H9 (cell line): ENCODE measurements around the gene SNX18. TPM values are rescaled to one million over a fixed set of nuclear protein-coding genes. Genes with fewer than 3 reads are reported as not detected.

Experiments used
- DNase-seq: peaks from one replicate; pipeline ENCODE4 v3.0.0-alpha.2; 2017
- H2AFZ ChIP-seq: one replicate; pipeline ENCODE4 v1.6.1; 2013; ENCODE audit warnings: mild to moderate bottlenecking, low read length, control low read depth, moderate library complexity
- H2AK5ac ChIP-seq: 2 replicates; pipeline ENCODE4 v1.6.1; 2013; ENCODE audit warnings: low read length, control low read depth, mixed read lengths; ENCODE audit not compliant: insufficient read length
- H2BK120ac ChIP-seq: one replicate; pipeline ENCODE4 v1.6.1; 2013; ENCODE audit warnings: low read depth, mild to moderate bottlenecking, low read length, control low read depth, inconsistent platforms; ENCODE audit not compliant: poor library complexity, severe bottlenecking
- H2BK12ac ChIP-seq: 2 replicates; pipeline ENCODE4 v1.6.1; 2013; ENCODE audit warnings: low read length, control low read depth, mixed read lengths, low read depth; ENCODE audit not compliant: insufficient read length
- H2BK15ac ChIP-seq: 2 replicates; pipeline ENCODE4 v1.6.1; 2013; ENCODE audit warnings: low read depth, low read length, control low read depth
- H2BK20ac ChIP-seq: one replicate; pipeline ENCODE4 v1.6.1; 2013; ENCODE audit warnings: low read depth, mild to moderate bottlenecking, low read length, control low read depth, inconsistent platforms; ENCODE audit not compliant: poor library complexity, severe bottlenecking
- H2BK5ac ChIP-seq: 2 replicates; pipeline ENCODE4 v1.6.1; 2013; ENCODE audit warnings: low read length, control low read depth, mixed read lengths; ENCODE audit not compliant: insufficient read length
- H3K14ac ChIP-seq: 2 replicates; pipeline ENCODE4 v1.6.1; 2013; ENCODE audit warnings: low read length, control low read depth; ENCODE audit not compliant: insufficient read depth
- H3K18ac ChIP-seq: 2 replicates; pipeline ENCODE4 v1.6.1; 2013; ENCODE audit warnings: low read depth, mild to moderate bottlenecking, mixed read lengths, low read length, control low read depth; ENCODE audit not compliant: insufficient read length
- H3K23ac ChIP-seq: 2 replicates; pipeline ENCODE4 v1.6.1; 2013; ENCODE audit warnings: low read length, control low read depth, mixed read lengths, low read depth; ENCODE audit not compliant: insufficient read length
- H3K23me2 ChIP-seq: 2 replicates; pipeline ENCODE4 v1.6.1; 2013; ENCODE audit warnings: low read depth, mild to moderate bottlenecking, mixed read lengths, low read length, control low read depth; ENCODE audit not compliant: insufficient read length, poor library complexity, severe bottlenecking
- H3K27ac ChIP-seq: 2 replicates; pipeline ENCODE4 v1.5.1; 2013; ENCODE audit warnings: low read length, control low read depth, mixed read lengths, low read depth; ENCODE audit not compliant: insufficient read length
- H3K27me3 ChIP-seq: 2 replicates; pipeline ENCODE4 v1.6.1; 2013; ENCODE audit warnings: low read length, control low read depth, inconsistent platforms; ENCODE audit not compliant: insufficient read depth
- H3K4ac ChIP-seq: 2 replicates; pipeline ENCODE4 v1.6.1; 2013; ENCODE audit warnings: low read depth, mild to moderate bottlenecking, control low read depth, inconsistent platforms, low read length, moderate library complexity
- H3K4me1 ChIP-seq: 2 replicates; pipeline ENCODE4 v1.6.1; 2013; ENCODE audit warnings: low read length, control low read depth, inconsistent platforms; ENCODE audit not compliant: insufficient read depth
- H3K4me2 ChIP-seq: 2 replicates; pipeline ENCODE4 v1.6.1; 2013; ENCODE audit warnings: low read length, control low read depth, mixed read lengths; ENCODE audit not compliant: insufficient read length, insufficient read depth
- H3K56ac ChIP-seq: 2 replicates; pipeline ENCODE4 v1.6.1; 2013; ENCODE audit warnings: low read depth, mild to moderate bottlenecking, mixed read lengths, low read length, control low read depth; ENCODE audit not compliant: insufficient read length
- H3K79me1 ChIP-seq: 2 replicates; pipeline ENCODE4 v1.6.1; 2013; ENCODE audit warnings: low read depth, mild to moderate bottlenecking, moderate library complexity, low read length, control low read depth, inconsistent platforms; ENCODE audit not compliant: insufficient read depth, poor library complexity, severe bottlenecking
- H3K79me2 ChIP-seq: 2 replicates; pipeline ENCODE4 v1.6.1; 2013; ENCODE audit warnings: low read length, control low read depth, inconsistent platforms; ENCODE audit not compliant: insufficient read depth
- H3K9ac ChIP-seq: 2 replicates; pipeline ENCODE4 v1.6.1; 2013; ENCODE audit warnings: low read length, control low read depth, mixed read lengths; ENCODE audit not compliant: insufficient read length; ENCODE audit errors: extremely low read depth
- H3K9me3 ChIP-seq: one replicate; pipeline ENCODE4 v1.6.1; 2013; ENCODE audit warnings: low read depth, low read length, inconsistent platforms; ENCODE audit not compliant: control insufficient read depth
- H3T11ph ChIP-seq: one replicate; pipeline ENCODE4 v1.6.1; 2013; ENCODE audit warnings: mild to moderate bottlenecking, low read length, control low read depth, inconsistent platforms
- H4K20me1 ChIP-seq: one replicate; pipeline ENCODE4 v1.6.1; 2013; ENCODE audit not compliant: control insufficient read depth, insufficient read length, insufficient read depth
- H4K5ac ChIP-seq: 2 replicates; pipeline ENCODE4 v1.6.1; 2013; ENCODE audit warnings: low read depth, mild to moderate bottlenecking, mixed read lengths, low read length, control low read depth; ENCODE audit not compliant: insufficient read length
- H4K8ac ChIP-seq: replicated peaks from 2 replicates; pipeline ENCODE4 v1.6.1; 2013; ENCODE audit warnings: low read length, control low read depth, mixed read lengths, low read depth; ENCODE audit not compliant: insufficient read length
- H4K91ac ChIP-seq: 2 replicates; pipeline ENCODE4 v1.6.1; 2013; ENCODE audit warnings: low read depth, mild to moderate bottlenecking, moderate library complexity, mixed read lengths, low read length, control low read depth; ENCODE audit not compliant: insufficient read length
- H3K27ac Mint-ChIP-seq, 3 experiments: 2 replicates in 2 of 3; 3 replicates in 1 of 3; pipeline ENCODE4 v1.8.0; 2020 to 2021; ENCODE audit warnings: mixed read lengths in 3 of 3, mild to moderate bottlenecking in 1 of 3, moderate library complexity in 1 of 3
- H3K27me3 Mint-ChIP-seq: 2 replicates; pipeline ENCODE4 v1.8.0; 2021; ENCODE audit warnings: low read depth, mild to moderate bottlenecking, moderate library complexity, mixed read lengths
- H3K36me3 Mint-ChIP-seq, 3 experiments: 2 replicates in 2 of 3; 3 replicates in 1 of 3; pipeline ENCODE4 v1.8.0; 2020 to 2021; ENCODE audit warnings: low read depth in 3 of 3, mixed read lengths in 3 of 3; ENCODE audit not compliant: insufficient read depth in 1 of 3
- H3K4me1 Mint-ChIP-seq, 2 experiments: 2 replicates each; pipeline ENCODE4 v1.8.0; 2020; ENCODE audit warnings: mixed read lengths in 2 of 2
- H3K4me3 Mint-ChIP-seq, 2 experiments: 2 replicates in 1 of 2; 3 replicates in 1 of 2; pipeline ENCODE4 v1.8.0; 2020 to 2021; ENCODE audit warnings: mild to moderate bottlenecking in 2 of 2, mixed read lengths in 2 of 2, moderate library complexity in 1 of 2
- H3K9me3 Mint-ChIP-seq, 2 experiments: 2 replicates in 1 of 2; 3 replicates in 1 of 2; pipeline ENCODE4 v1.8.0; 2020; ENCODE audit warnings: mild to moderate bottlenecking in 2 of 2, mixed read lengths in 2 of 2, moderate library complexity in 1 of 2
- total RNA-seq: library from RNA; stranded (reverse); gene quantifications from 2 replicates; pipeline ENCODE4 v1.2.1, GENCODE V29; 2021
- TF ChIP-seq, protein P1 (sequence below): fragments of 200-600 bp; sonication (generic); conservative IDR thresholded peaks from 3 replicates; pipeline ENCODE4 v1.8.0; 2021; ENCODE audit warnings: antibody characterized with exemption, mild to moderate bottlenecking

Gene SNX18
- total RNA-seq, 1 experiment from 2014 or later = 17.2 TPM

DNA sequence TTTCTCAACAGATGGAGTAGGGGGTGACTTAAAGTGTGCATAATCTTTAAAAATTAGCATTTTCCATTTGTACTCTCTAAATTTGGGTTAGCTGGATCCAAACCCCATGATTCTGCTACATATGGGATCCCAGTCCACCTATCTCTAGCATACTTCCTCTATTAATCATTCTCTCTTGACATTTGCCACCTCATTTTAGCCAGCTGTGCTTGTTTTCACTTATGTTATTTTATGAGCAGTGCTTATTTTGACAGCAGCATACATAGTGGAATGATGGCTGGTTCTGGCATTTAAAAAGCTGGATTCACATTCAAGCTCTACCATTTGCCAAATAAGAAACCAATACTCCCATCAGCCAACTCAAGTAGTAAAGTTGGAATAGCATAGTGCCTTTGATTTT, 22.5 kb upstream of the SNX18 start:
- Mint-ChIP-seq H3K4me3 (no peak overlapping the region), H3K27ac (no peak overlapping the region), H3K36me3 (peaks cover 10 to 13% (median 12%) of the 10 kb centered on the region in 3 experiments; a peak in 6 of 7 replicates), H3K9me3 (peaks cover 24 to 30% of the 10 kb centered on the region in 2 experiments), H3K4me1 (no peaks in the 10 kb centered on the region), H3K27me3 (no peaks in the 10 kb centered on the region; the same call in none of the 2 replicates)
- no peaks in the 10 kb centered on the region for H3K23me2 ChIP-seq
- no peak overlapping the region for H4K8ac ChIP-seq
- H3K27ac ChIP-seq = no peak overlapping the region
- H2AFZ ChIP-seq = no peak overlapping the region
- H3K79me1 ChIP-seq = no peaks in the 10 kb centered on the region
- H3K14ac ChIP-seq = no peak overlapping the region
- H2BK20ac ChIP-seq = no peak overlapping the region
- H3K23ac ChIP-seq = no peak overlapping the region
- H2AK5ac ChIP-seq = no peak overlapping the region
- TF ChIP-seq, protein P1, sequence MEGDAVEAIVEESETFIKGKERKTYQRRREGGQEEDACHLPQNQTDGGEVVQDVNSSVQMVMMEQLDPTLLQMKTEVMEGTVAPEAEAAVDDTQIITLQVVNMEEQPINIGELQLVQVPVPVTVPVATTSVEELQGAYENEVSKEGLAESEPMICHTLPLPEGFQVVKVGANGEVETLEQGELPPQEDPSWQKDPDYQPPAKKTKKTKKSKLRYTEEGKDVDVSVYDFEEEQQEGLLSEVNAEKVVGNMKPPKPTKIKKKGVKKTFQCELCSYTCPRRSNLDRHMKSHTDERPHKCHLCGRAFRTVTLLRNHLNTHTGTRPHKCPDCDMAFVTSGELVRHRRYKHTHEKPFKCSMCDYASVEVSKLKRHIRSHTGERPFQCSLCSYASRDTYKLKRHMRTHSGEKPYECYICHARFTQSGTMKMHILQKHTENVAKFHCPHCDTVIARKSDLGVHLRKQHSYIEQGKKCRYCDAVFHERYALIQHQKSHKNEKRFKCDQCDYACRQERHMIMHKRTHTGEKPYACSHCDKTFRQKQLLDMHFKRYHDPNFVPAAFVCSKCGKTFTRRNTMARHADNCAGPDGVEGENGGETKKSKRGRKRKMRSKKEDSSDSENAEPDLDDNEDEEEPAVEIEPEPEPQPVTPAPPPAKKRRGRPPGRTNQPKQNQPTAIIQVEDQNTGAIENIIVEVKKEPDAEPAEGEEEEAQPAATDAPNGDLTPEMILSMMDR = no peak
- H3K79me2 ChIP-seq = no peaks in the 10 kb centered on the region
- H3K9ac ChIP-seq = no peak overlapping the region
- no peaks in the 10 kb centered on the region for H3K27me3 ChIP-seq
- no peak overlapping the region for H4K5ac ChIP-seq
- no peak overlapping the region for H3T11ph ChIP-seq
- no peaks in the 10 kb centered on the region for H4K20me1 ChIP-seq
- no peak overlapping the region for H3K4me2 ChIP-seq
- H2BK15ac ChIP-seq = no peak overlapping the region
- H3K56ac ChIP-seq = no peak overlapping the region
- no peak overlapping the region for H2BK5ac ChIP-seq
- H4K91ac ChIP-seq = no peak overlapping the region
- H3K4ac ChIP-seq = no peak overlapping the region
- peaks cover 11% of the 10 kb centered on the region for H3K9me3 ChIP-seq
- no peak overlapping the region for H3K18ac ChIP-seq
- H2BK120ac ChIP-seq = no peak overlapping the region
- DNase-seq = no peak
- no peak overlapping the region for H2BK12ac ChIP-seq
- H3K4me1 ChIP-seq = no peaks in the 10 kb centered on the region
